ENCODE data around the gene TRIM61.
"Not testable (repeated sequence)": the region's sequence is repeated elsewhere in the genome, so short reads cannot be mapped to it uniquely, and the experiment has no call there.

The TRIM61 gene

DNA sequence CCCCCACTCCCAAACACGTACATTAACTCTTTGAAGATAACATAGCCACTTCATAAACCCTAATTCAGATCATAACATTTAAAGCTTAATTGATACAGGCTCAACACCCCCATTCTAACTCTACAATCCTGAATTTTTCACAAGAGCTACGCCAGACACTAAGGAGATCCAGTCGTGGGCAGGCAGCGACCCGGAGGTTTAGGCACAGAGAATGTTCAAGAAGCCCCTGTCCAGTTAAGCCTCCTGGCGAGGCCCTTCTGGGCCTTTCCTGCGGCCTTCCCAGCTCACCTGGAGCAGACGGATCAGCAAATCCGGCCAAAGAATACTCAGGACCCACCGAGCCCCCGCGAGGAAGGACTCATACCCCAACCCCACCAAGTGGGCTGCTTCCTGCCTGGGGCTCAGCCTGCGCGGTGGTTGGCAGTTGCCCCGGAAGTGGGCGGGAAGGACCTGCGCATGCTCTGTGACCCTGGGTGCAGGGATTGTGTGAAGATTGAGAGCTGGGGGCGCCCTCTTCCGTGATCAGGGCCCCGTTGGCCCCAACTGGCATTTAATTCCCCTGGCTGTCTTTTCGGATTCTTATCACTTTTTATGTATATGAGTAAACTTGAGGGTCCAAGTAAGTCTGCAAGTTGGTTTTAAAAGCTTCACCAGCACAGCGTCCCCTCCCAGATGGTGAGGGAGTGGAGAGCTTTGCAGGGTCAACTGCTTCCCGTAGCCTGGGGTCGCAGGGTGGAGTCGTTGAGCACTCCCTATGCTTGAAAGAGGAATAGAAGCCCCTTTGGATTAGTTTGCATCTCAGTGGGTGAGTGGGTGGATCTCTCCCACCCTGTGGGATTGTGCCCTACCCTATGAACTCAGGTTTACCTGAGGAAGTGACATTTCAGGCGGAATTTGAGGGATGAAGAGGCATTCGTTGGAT is at the start of gene TRIM61:
Gene TRIM61, minus strand, starts transcription at position 415 of the 922 bp plus-strand sequence. CDS start 7,655 bp downstream, outside the sequence.
- DNase-seq (ENCODE audit: extremely low read depth in 1 of 2, low read depth in 1 of 2), result peak; percentile 43 to 50

DNA sequence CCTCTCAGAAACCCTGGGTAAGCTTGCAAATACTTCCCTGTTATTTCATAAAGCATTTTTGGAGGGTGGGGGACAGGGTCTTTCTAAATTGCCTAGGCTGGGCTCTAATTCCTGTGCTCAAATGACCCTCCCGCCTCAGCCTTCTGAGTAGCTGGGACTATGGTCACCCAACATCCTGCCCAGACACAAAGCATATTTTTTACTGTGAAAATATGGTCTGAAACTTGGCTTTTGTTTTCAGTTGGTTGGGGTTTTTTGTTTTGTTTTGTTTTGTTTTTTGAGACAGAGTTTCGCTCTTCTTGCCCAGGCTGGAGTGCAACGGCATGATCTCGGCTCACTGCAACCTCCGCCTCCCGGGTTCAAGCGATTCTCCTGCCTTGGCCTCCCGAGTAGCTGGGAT is 48.3 kb upstream of the TRIM61 start:
- not testable (repeated sequence) for DNase-seq (ENCODE audit: extremely low read depth in 1 of 2, low read depth in 1 of 2)

DNA sequence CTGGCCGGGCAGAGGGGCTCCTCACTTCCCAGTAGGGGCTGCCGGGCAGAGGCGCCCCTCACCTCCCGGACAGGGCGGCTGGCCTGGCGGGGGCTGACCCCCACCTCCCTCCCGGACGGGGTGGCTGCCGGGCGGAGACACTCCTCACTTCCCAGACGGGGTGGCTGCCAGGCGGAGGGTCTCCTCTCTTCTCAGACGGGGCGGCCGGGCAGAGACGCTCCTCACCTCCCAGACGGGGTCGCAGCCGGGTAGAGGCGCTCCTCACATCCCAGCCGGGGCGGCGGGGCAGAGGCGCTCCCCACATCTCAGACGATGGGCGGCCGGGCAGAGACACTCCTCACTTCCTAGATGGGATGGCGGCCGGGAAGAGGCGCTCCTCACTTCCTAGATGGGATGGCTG is 42.5 kb upstream of the TRIM61 start:
- DNase-seq (ENCODE audit: extremely low read depth in 1 of 2, low read depth in 1 of 2), result not testable (repeated sequence)

DNA sequence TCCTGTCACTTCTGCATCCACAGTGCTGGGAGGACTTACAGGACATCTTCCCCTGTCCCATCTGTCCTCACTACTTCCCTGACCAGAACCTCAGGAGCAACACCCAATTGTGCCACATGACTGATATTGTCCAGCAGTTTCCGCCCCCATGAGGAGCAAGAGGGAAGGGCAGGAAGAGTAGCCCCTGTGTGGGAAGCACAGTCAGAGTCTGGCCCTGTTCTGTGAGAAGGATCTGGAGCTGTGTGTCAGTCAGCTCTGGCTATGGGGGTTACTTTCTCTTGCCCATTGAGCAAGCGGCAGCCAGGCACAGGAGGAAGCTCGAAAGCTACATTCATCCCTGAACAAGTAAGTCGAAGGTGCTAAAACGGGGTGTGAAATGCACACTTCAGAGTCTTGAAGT is 39.5 kb upstream of the TRIM61 start:
- no peak for DNase-seq (ENCODE audit: extremely low read depth in 1 of 2, low read depth in 1 of 2)

DNA sequence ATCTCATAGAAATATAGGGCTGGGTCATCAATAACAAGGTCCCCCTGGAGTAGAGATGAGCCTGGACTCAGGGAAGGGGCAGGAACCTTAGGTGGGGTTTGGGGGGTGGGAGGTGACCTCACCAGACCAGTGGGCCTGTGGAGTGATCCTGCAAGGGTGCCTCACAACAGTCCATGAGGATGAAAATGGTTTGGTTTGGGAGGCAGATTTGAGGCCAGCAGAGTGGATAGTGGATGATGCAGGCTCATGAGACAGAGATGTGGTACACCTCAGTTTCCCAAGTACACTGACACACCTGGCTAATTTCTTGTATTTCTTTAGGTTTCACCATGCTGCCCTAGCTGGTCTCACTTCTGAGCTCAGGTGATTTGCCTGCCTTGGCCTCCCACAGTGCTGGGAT is 36.2 kb upstream of the TRIM61 start:
- DNase-seq (ENCODE audit: extremely low read depth in 1 of 2, low read depth in 1 of 2), result no peak

DNA sequence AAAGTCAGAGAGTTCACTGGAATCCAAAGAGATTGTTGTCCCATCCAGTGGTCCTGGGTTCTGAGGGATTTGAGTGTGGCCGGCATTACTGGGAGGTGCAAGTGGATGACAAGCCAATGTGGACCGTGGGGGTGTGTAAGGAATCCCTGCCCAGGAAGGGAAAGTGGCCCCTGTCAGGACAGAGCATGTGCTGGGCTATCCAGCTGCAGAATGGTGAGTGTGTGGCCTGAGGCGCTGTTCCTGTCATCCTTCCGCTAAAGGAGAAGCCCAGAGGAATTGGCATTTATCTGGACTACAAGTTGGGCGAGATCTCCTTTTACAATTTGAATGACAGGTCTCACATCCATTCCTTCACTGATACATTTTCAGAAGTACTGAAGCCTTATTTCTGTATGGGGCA is 33.9 kb upstream of the TRIM61 start:
- no peak for DNase-seq (ENCODE audit: extremely low read depth in 1 of 2, low read depth in 1 of 2)

DNA sequence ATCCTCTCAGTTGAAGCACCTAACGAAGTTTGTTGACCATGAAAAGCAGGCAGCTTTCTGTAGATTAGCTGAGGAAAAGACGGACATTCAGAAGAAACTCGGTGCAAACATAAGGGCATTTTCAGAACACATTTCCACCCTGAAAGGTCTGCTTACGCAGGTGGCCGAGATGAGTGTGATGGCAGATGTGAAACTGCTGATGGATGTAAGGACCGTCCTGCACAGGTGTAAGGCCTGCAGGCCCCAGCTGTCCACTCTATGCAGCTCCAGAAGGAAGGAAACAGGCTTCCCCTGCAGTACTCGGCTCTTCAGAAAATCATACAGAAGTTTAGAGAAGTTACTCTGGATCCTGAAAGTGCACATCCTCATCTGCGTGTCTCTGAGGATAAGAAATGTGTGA is 33.5 kb upstream of the TRIM61 start:
- no peak for DNase-seq (ENCODE audit: extremely low read depth in 1 of 2, low read depth in 1 of 2)

DNA sequence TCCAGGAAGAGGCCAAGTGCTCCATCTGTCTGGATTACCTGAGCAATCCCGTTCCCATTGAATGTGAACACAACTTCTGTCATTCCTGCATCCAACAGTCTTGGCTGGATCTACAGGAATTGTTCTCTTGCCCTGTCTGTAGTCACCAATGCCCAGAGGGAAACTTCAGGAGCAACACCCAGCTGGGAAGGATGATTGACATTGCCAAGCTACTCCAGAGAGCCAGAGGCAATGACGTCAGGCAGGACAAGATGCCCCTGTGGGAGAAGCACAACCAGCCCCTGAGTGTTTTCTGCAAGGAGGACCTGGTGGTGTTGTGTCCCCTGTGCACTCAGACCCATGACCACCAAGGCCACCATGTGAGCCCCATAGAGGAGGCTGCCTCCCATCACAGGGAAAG is 33.0 kb upstream of the TRIM61 start:
- no peak for DNase-seq (ENCODE audit: extremely low read depth in 1 of 2, low read depth in 1 of 2)

DNA sequence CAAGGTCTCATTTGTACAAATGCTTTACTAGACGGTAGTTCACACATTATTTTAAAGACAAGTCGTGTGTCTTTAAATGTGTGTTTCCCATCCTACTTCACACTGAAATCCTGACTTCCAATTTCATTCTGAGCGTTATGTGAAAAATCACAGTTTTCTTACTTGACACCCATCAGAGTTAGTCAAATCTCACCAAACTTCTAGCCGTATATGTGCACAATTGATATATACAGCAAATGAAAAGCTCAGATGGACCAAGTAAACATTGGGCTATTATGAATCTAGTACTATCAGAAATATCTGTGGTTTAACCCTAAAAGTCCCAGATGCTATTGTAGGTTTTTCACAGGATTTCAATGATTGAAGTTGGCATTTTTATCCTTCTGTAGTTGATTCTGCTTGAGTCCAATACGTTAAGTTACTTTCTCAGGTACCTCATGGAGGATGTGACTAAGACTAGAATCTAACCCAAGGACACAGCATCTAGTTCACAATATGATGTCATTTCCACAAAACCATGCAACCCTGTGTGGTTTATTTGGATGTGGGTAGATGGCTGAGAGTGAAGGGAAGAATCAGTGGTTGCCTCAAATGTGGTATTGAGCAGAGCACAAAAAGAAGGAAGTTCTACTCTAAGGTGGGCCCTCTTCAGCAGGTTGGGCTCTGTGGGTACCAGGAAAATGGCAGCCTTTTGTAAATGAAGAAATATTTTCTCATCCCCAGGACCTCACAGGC is 32.2 kb upstream of the TRIM61 start:
- peak in 1 of 2 donors; percentile 5 for DNase-seq (ENCODE audit: extremely low read depth in 1 of 2, low read depth in 1 of 2)

DNA sequence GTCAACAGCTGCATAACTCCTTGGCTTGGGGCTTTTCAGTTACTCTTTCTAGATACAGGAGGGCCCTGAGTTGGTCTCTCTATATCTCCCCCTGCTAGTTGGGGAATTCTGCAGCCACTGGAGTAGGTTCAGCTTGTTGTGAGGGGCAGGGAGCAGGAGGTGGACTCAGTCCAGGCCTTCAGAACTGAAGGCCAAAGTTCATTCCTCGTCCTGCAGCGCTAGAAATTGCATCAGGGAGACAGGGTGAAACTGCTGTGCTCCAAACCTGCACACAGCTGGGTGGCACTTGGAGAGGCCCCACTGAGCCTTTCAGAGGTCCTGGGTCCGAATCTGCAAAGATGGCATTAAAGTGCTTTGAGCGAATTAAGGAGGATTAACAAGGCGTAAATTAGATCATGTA is 29.4 kb upstream of the TRIM61 start:
- DNase-seq (ENCODE audit: extremely low read depth in 1 of 2, low read depth in 1 of 2), result no peak

DNA sequence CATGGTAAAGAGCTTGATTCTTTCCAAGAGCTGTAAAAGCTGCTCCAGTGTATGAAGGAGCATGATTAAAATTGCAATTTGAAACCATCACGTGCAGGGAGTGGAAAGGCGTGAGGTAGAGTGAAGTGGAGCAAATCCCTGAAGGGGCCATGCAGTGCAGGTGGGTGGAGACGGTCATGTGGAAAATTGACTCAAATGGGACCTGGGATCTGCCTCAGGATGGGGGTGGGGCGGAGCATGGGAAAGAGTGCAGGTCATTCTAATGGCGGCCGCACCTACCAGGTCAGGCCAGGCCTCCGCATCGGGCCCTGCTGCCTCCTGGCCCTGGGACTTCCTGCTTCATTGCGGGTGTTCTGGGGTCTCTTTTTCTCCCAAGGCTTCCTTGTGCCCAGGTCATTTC is 29.0 kb upstream of the TRIM61 start:
- no peak for DNase-seq (ENCODE audit: extremely low read depth in 1 of 2, low read depth in 1 of 2)

DNA sequence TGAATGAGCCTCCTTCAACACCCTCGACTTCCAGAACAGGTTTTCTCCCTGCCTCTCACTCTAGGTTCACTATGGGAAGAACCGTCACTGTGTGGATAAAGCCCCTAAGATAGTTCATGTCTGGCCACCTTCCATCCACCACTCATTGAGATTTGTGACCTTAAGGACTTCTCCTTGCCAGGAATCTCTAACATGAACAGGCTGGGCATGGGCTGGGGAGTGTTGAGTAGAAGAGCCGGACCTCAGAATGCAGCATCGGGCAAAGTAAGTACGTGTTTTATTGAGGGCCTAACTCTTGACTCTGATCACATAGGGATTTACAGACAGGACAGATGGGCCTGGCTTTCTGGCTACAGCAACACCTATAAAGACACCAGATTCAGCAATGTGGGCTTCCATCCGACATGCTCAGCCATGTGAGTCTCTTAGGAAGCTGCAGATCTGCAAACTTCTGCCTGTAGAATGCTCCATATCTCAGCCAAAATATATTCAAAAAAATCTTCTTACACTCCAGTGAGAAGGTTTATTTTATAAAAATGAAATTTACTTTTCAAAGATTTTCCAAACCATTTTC is 28.0 kb upstream of the TRIM61 start:
- DNase-seq (ENCODE audit: extremely low read depth in 1 of 2, low read depth in 1 of 2), result no peak

DNA sequence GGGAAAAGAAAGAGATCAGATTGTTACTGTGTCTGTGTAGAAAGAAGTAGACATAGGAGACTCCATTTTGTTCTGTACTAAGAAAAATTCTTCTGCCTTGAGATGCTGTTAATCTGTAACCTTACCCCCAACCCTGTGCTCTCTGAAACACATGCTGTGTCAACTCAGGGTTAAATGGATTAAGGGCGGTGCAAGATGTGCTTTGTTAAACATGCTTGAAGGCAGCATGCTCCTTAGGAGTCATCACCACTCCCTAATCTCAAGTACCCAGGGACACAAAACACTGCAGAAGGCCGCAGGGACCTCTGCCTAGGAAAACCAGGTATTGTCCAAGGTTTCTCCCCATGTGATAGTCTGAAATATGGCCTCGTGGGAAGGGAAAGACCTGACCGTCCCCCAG is 24.5 kb upstream of the TRIM61 start:
- not testable (repeated sequence) for DNase-seq (ENCODE audit: extremely low read depth in 1 of 2, low read depth in 1 of 2)

DNA sequence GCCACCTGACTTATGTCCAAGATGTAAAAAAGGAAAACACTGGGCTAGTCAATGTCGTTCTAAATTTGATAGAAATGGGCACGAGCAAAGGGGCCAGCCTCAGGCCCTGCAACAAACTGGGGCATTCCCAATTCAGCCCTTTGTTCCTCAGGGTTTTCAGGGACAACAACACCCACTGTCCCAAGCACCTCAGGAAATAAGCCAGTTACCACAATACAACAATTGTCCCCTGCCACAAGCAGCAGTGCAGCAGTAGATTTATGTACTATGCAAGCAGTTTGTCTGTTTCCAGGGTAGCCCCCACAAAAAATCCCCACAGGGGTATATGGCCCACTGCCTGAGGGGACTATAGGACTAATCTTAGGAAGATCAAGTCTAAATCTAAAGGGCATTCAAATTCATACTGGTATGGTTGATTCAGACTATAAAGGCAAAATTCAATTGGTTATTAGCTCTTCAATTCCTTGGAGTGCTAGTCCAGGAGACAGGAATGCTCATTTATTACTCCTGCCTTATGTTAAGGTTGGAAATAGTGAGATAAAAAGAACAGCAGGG is 21.1 kb upstream of the TRIM61 start:
- not testable (repeated sequence) for DNase-seq (ENCODE audit: extremely low read depth in 1 of 2, low read depth in 1 of 2)

DNA sequence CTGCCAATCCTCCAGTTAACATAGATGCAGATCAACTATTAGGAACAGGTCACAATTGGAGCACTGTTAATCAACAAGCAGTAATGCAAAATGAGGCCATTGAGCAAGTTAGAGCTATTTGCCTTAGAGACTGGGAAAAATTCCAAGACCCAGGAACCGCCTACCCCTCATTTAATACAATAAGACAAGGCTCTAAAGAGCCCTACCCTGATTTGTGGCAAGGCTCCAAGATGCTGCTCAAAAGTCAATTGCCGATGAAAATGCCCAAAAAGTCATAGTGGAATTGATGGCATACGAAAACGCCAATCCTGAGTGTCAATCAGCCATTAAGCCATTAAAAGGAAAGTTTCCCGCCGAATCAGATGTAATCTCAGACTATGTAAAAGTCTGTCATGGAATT is 20.5 kb upstream of the TRIM61 start:
- DNase-seq (ENCODE audit: extremely low read depth in 1 of 2, low read depth in 1 of 2), result no peak

DNA sequence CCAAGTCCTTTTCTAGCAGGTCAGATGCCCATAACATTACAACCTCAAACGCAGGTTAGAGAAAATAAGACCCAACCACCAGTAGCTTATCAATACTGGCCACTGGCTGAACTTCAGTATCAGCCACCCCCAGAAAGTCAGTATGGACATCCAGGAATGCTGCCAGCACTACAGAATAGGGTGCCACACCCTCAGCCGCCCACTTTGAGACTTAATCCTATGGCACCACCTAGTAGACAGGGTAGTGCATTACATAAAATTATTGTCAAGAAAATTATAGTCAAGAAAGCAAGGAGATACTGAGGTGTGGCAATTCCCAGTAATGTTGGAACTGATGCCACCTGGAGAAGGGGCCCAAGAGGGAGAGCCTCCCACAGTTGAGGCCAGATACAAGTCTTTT is 19.9 kb upstream of the TRIM61 start:
- no peak for DNase-seq (ENCODE audit: extremely low read depth in 1 of 2, low read depth in 1 of 2)

DNA sequence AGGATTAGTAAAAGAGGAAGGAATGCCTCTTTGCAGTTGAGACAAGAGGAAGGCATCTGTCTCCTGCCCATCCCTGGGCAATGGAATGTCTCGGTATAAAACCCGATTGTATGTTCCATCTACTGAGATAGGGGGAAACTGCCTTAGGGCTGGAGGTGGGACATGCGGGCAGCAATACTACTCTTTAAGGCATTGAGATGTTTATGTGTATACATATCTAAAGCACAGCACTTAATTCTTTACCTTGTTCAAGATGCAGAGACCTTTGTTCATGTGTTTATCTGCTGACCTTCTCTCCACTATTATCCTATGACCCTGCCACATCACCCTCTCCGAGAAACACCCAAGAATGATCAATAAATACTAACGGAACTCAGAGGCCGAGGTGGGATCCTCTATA is 18.7 kb upstream of the TRIM61 start:
- DNase-seq (ENCODE audit: extremely low read depth in 1 of 2, low read depth in 1 of 2), result not testable (repeated sequence)

DNA sequence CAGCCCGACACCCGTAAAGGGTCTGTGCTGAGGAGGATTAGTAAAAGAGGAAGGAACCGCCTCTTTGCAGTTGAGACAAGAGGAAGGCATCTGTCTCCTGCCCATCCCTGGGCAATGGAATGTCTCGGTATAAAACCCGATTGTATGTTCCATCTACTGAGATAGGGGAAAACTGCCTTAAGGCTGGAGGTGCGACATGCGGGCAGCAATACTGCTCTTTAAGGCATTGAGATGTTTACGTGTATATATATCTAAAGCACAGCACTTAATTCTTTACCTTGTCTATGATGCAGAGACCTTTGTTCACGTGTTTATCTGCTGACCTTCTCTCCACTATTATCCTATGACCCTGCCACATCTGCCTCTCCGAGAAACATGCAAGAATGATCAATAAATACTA is 13.3 kb upstream of the TRIM61 start:
- DNase-seq (ENCODE audit: extremely low read depth in 1 of 2, low read depth in 1 of 2), result not testable (repeated sequence)

DNA sequence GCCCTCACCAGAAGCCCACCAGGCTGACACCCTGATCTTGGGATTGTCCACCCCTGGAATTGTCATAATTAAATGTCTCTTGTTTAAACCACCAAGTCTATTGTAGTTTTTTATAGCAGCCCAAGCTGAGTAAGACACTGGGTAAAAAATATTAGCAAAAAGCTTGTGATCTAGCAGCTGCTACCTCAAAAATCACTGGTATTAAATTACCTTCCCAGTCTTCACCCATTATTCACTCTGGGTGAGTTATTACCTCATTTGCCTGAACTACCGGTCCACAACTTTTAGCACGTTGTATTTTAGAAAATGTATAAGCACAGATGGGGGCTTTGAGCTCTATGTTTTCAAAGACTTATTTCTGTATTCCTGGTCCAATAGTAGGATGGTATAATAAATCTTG is 12.0 kb upstream of the TRIM61 start:
- no peak for DNase-seq (ENCODE audit: extremely low read depth in 1 of 2, low read depth in 1 of 2)

DNA sequence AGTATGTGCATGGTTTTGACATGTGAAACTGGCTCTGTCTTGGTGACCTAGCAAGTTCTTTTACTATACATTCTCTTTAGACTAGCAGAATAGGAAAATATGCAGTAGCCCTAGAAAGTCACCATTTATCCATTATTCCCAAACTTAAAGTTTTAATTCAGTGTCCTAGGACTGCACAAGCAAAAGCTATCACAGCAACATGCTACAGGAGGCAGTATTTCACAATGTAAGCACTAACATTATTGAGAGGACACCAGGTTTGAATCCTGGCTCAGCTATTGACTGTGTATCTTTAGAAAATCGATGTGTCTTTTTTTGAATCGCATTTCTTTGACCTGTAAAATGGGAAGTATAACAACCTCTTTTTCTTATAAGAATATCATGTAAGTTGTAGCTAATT is 5.5 kb downstream of the TRIM61 start:
- not testable (repeated sequence) for DNase-seq (ENCODE audit: extremely low read depth in 1 of 2, low read depth in 1 of 2)

DNA sequence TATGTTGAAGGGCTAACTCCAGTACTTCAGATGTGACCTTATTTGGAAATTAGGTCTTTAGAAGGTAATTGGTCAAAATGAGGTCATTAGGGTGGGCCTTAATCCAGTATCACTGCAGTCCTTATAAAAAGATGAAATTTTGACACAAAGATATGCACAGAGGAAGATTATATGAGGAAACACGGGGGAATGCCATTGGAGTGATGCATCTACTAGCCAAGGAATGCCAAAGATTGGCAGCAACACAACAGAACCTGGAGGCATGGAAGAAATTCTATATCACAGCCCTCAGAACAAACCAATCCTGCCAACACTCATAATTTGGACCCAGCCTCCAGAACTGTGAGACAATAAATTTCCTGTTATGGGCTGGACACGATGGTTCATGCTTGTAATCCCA is 17.6 kb downstream of the TRIM61 start:
- no peak for DNase-seq (ENCODE audit: extremely low read depth in 1 of 2, low read depth in 1 of 2)
